ENCODE measurements around the gene CD200R1L. TPM values are rescaled to one million over a fixed set of nuclear protein-coding genes. Genes with fewer than 3 reads are reported as not detected.

The CD200R1L gene
- total and polyA plus RNA-seq, 12 donors: not detected

GRCh38 chr3:112873632-112874031 is 27.0 kb upstream of the CD200R1L start:
- H3K27me3 ChIP-seq: no peaks in the 10 kb centered on the region
- H3K4me1 ChIP-seq (replicated peaks in 1 of 2): no peaks in the 10 kb centered on the region
- no peaks in the 10 kb centered on the region for H3K9me3 ChIP-seq (replicated peaks in 1 of 3)
- DNase-seq: no peak
- intact Hi-C loops (cut with DNase I): no loop called here
- WGBS, 4 donors: 47 to 73% (median 58%) methylated on average over 2 of the region's 2 CpGs
- no peaks in the 10 kb centered on the region for H3K36me3 ChIP-seq (replicated peaks in 1 of 2)
- TF ChIP-seq CTCF (IDR thresholded peaks at IDR 0.05): no peak
- TF ChIP-seq POLR2A (IDR thresholded peaks at IDR 0.05): no peak
- H3K27ac ChIP-seq: no peak overlapping the region
- H3K4me3 ChIP-seq: no peak overlapping the region

GRCh38 chr3:112871735-112872134 is 25.1 kb upstream of the CD200R1L start:
- Histone ChIP-seq H3K36me3 (replicated peaks in 1 of 2) (no peaks in the 10 kb centered on the region), H3K4me3 (no peak overlapping the region), H3K27me3 (no peaks in the 10 kb centered on the region), H3K9me3 (replicated peaks in 1 of 3) (no peaks in the 10 kb centered on the region), H3K4me1 (replicated peaks in 1 of 2) (no peaks in the 10 kb centered on the region), H3K27ac (no peak overlapping the region)
- no peak for TF ChIP-seq CTCF (IDR thresholded peaks at IDR 0.05)
- no peak for TF ChIP-seq POLR2A (IDR thresholded peaks at IDR 0.05)
- intact Hi-C loops (cut with DNase I): no loop called here
- WGBS, 4 donors: 43 to 100% (median 75%) methylated on average over 1 to 3 of the region's 3 CpGs
- DNase-seq: no peak

- TF ChIP-seq POLR2A (IDR thresholded peaks at IDR 0.05): no peak
- no peak for TF ChIP-seq CTCF (IDR thresholded peaks at IDR 0.05)
- no peak for DNase-seq
- WGBS, 4 donors: 41 to 84% (median 67%) methylated on average over 2 of the region's 2 CpGs
- H3K9me3 ChIP-seq (replicated peaks in 1 of 3): no peaks in the 10 kb centered on the region
- H3K27me3 ChIP-seq: no peaks in the 10 kb centered on the region
- H3K27ac ChIP-seq: no peak overlapping the region
- H3K4me1 ChIP-seq (replicated peaks in 1 of 2): no peaks in the 10 kb centered on the region
- H3K36me3 ChIP-seq (replicated peaks in 1 of 2): no peaks in the 10 kb centered on the region
- no peak overlapping the region for H3K4me3 ChIP-seq
- intact Hi-C loops (cut with DNase I): no loop called here
Observed at GRCh38 chr3:112865757-112866156, 19.1 kb upstream of the CD200R1L start.

- DNase-seq: no peak
- Histone ChIP-seq H3K4me3 (no peak overlapping the region), H3K27ac (no peak overlapping the region), H3K27me3 (no peaks in the 10 kb centered on the region), H3K4me1 (replicated peaks in 1 of 2) (no peaks in the 10 kb centered on the region), H3K9me3 (replicated peaks in 1 of 3) (no peaks in the 10 kb centered on the region), H3K36me3 (replicated peaks in 1 of 2) (no peaks in the 10 kb centered on the region)
- no peak for TF ChIP-seq POLR2A (IDR thresholded peaks at IDR 0.05)
- TF ChIP-seq CTCF (IDR thresholded peaks at IDR 0.05): no peak
- intact Hi-C loops (cut with DNase I): no loop called here
Observed at GRCh38 chr3:112860898-112861297, 14.2 kb upstream of the CD200R1L start.
